ENCODE results near the gene CTXND2.
"Not testable (repeated sequence)": the region's sequence is repeated elsewhere in the genome, so short reads cannot be mapped to it uniquely, and the experiment has no call there.

The CTXND2 gene

DNA sequence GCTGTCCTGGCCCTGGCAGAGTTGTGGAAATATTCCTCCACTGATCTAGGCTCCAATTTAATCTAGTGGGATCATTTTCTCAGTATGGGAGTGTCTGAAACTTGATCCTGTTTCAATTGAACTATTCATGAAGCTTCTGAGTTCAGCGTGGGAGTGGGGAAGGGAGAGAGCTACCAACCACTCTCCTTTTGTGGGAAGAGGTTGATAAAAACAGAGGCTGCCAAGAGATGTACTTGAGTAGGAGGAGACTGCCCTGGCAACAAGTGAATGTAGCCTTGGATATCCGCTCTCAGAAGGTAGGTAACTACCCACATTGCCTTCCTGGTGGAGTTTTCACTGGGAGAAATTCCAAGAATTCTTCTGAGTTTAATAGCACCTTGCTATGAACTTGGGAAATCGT, at the start of gene CTXND2:
TSS of gene CTXND2 (plus strand) at position 119 of the 400 bp plus-strand sequence. CDS start 25,179 bp downstream, outside the sequence.
- no peak for DNase-seq (ENCODE audit: low read depth in 1 of 2, low spot score in 1 of 2)

DNA sequence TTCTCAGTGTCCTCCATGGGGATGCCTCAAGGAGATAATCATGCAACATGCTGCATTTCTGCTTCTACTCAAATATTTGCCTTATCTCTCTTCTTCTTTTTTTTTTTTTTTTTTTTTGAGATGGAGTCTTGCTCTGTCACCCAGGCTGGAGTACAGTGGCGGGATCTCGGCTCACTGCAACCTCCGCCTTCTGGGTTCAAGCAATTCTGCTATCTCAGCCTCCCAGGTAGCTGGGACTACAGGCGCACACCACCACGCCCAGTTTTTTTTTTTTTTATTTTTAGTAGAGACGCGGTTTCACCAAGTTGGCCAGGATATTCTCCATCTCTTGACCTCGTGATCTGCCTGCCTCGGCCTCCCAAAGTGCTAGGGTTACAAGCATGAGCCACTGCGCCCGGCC, 46.1 kb upstream of the CTXND2 start:
- not testable (repeated sequence) for DNase-seq (ENCODE audit: low read depth in 1 of 2, low spot score in 1 of 2)

DNA sequence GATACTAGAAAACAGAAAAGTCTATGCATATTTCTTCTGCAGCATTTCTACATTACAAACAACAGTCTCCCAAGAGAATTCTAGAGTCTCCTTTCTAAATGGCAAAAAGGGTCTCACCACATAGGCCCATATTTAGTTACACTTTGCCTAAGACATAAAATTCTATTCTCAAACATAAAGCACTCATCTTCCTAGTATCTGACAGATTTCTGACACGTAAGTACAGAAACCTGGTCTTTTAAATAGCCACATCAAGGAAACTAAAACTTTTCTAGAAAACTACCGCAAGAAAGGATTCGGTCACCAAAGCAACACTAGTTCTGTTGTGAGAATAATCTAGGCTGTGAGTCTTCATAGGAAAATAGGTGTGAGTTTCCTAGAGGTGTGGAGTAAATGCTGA, 45.3 kb upstream of the CTXND2 start:
- peak in 1 of 2 donors; percentile 6 for DNase-seq (ENCODE audit: low read depth in 1 of 2, low spot score in 1 of 2)

- DNase-seq (ENCODE audit: low read depth in 1 of 2, low spot score in 1 of 2) = no peak
These were observed 44.6 kb upstream of the CTXND2 start for GRCh38 chr1:150842343-150842742.

DNA sequence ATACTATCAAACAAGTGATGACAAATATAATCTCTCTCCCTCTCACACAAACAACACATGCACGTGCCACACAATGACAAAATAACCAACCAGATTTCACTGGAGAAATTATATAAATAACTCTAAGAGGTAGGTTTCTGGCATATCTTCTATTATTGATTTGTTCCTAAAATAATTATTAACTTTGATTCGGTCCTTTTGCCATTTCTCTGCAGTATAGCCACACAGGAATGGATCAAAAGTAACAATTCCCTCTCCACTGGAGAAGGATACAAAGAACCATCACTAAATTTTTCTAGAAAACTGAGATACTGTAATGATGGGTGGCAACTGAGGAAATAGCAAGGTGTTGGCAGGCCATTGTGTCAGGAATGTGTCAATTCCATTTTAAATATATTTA, 44.0 kb upstream of the CTXND2 start:
- DNase-seq (ENCODE audit: low read depth in 1 of 2, low spot score in 1 of 2) = no peak

DNA sequence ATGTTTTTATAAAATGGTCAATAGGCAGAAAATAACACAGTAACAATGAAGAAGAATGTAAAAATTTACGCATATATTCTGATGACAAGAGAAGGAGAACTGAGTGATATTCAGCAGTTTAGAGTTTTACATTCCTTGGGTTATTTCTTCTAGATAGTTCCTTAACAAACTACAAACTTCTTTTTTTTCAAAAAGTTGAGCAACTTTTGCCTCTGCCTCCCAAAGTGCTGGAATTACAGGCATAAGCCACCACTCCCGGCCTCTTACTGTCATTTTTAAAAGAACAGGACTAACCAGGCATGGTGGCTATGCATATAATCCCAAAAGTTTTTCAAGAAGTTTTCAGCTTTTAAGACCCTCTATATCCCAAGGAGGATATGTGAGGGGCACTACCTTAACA, 43.5 kb upstream of the CTXND2 start:
- no peak for DNase-seq (ENCODE audit: low read depth in 1 of 2, low spot score in 1 of 2)

DNA sequence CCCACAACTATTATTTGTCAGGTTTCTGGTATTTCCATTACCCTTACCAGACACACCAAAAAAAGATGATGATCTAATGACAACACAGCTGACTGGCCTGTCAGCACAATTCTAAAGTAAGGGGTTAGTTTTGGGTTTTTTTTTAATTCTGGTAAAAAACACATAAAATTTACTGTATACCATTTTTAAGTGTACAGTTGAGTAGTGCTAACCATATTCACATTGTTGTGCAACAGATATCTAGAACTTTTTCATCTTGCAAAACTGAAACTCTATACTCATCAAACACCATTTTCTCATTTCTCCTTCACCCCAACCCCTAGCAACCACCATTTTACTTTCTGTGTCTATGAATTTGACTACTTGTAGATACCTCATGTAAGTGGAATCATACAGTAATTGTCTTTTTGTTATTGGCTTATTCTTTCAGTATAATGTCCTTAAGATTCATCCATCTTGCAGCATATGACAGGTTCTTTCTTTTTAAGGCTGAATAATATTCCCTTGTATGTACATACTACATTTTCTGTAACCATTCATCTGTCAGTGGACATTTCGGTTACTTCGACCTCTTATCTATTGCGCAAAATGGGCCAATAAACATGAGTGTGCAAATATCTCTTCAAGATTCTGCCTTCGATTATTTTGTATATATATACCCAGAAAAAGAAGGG, 40.3 kb upstream of the CTXND2 start:
- no peak for DNase-seq (ENCODE audit: low read depth in 1 of 2, low spot score in 1 of 2)

DNA sequence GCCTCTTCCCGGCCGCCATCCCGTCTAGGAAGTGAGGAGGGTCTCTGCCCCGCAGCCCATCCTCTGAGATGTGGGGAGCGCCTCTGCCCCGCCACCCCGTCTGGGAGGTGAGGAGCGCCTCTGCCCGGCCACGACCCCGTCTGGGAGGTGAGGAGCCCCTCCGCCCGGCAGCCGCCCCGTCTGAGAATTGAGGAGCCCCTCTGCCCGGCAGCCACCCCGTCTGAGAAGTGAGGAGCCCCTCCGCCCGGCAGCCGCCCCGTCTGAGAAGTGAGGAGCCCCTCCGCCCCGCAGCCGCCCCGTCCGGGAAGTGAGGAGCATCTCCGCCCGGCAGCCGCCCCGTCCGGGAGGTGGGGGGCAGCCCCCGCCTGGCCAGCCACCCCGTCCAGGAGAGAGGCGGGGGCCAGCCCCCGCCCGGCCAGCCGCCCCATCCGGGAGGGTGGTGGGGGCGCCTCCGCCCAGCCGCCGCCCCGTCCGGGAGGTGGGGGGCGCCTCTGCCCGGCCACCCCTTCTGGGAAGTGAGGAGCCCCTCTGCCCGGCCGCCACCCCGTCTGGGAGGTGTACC, 36.1 kb upstream of the CTXND2 start:
- DNase-seq (ENCODE audit: low read depth in 1 of 2, low spot score in 1 of 2) = not testable (repeated sequence)

DNA sequence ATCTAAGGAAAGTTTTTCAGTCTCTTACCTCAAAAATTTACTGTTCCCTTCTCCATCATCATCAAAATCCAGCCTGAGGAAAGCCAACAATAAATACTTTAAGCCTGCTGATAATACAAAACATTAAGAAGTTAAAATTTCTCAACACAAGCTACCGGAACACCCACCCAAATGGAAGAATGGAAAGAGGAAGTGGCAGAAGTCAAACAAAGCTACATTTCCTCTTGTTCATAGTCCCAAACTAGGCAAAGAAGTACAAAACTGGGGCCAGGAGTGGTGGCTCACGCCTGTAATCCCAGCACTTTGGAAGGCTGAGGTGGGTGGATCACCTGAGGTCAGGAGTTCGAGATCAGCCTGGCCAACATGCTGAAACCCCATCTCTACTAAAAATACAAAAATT, 34.2 kb upstream of the CTXND2 start:
- DNase-seq (ENCODE audit: low read depth in 1 of 2, low spot score in 1 of 2) = not testable (repeated sequence)

GRCh38 chr1:150863724-150864123, 23.2 kb upstream of the CTXND2 start:
- DNase-seq (ENCODE audit: low read depth in 1 of 2, low spot score in 1 of 2) = no peak

DNA sequence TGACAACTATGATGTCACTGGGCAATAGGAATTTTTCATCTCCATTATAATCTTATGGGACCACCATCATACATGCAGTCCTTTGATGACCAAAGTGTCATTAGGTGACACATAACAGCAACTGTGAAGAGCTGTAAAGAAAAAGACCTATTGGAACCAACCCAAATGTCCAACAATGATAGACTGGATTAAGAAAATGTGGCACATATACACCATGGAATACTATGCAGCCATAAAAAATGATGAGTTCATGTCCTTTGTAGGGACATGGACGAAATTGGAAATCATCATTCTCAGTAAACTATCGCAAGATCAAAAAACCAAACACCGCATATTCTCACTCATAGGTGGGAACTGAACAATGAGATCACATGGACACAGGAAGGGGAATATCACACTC, 22.7 kb upstream of the CTXND2 start:
- not testable (repeated sequence) for DNase-seq (ENCODE audit: low read depth in 1 of 2, low spot score in 1 of 2)

DNA sequence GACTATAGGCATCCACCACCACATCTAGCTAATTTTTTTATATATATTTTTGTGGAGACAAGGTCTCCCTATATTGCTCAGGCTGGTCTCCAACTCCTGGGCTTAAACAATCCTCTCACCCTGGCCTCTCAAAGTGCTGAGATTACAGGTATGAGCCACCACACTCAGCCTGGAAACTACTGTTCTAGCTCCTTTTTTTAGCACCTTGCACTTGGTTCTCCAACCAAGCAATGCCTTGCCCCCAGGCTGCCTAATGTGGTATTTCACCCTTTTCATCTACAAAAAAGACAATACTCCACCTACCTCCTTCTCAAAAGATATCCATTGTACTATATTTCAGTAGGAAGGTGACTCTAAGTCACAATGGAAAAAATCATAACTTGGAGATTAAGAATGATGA, 17.3 kb upstream of the CTXND2 start:
- DNase-seq (ENCODE audit: low read depth in 1 of 2, low spot score in 1 of 2) = no peak

GRCh38 chr1:150872572-150872971, 14.4 kb upstream of the CTXND2 start:
- no peak for DNase-seq (ENCODE audit: low read depth in 1 of 2, low spot score in 1 of 2)

DNA sequence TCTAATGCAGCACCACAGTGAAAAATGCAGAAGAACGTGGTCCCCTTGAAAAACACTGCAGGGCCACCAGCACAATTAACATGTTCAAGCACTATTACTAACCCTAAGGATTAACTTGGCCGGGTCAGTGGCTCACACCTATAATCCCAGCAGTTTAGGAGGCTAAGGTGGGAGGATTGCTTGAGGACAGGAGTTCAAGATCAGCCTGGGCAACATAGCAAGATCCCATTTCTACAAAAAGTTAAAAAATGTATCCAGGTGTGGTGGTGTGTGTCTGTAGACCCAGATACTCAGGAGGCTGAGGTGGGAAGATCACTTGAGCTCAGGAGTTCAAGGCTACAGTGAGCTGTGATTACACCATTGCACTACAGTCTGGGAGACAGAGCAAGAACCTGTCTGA, 13.4 kb upstream of the CTXND2 start:
- DNase-seq (ENCODE audit: low read depth in 1 of 2, low spot score in 1 of 2) = no peak

GRCh38 chr1:150874455-150875196, 12.3 kb upstream of the CTXND2 start:
- DNase-seq (ENCODE audit: low read depth in 1 of 2, low spot score in 1 of 2) = no peak

DNA sequence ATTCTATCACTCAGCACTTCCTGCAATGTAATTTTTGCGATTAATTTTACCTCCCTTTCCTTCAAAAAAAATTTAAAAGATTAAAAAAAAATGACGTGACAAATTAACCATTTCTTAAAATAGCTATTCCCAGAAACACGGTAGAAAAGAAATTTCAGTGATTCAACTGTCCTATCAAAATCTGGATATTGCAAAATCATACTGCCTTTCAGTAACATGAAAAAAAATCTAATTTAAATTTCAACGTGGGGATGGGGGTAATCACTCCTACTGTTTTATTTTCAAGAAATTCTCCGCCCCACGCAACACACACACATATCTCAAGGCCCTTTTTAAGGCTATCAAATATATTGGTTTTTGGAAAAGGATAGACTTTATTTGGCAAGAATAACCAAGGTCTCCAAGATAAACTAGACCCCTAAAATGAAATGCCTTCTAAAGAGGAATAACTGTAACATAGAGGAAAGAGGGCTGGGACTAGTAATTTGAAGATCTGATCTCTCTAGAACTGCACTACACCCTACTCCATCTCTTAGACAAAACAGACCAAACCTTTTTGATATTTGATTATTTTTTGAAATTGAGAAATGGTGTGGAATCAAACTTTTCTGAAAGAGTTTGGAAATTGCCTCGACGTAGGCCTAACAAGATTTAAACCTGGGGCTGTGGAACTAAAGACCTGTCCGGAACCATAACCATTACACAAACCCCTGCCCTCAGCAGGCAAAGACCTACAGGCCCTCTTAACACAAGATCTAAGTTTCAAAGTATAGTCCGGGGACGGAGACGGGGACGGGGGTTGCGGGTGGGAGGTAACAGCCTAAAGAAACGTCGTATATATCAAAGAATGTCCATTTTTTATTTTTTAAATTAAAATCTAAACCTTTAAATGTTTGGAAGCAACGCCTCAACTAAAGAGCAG, 11.5 kb upstream of the CTXND2 start:
- DNase-seq (ENCODE audit: low read depth in 1 of 2, low spot score in 1 of 2) = no peak

- no peak for DNase-seq (ENCODE audit: low read depth in 1 of 2, low spot score in 1 of 2)
These were observed 10.8 kb upstream of the CTXND2 start for GRCh38 chr1:150876119-150876454.

GRCh38 chr1:150878931-150879330, 8.0 kb upstream of the CTXND2 start:
- DNase-seq (ENCODE audit: low read depth in 1 of 2, low spot score in 1 of 2) = not testable (repeated sequence)

- DNase-seq (ENCODE audit: low read depth in 1 of 2, low spot score in 1 of 2) = no peak
These were observed 5.4 kb upstream of the CTXND2 start for GRCh38 chr1:150881331-150882070.

DNA sequence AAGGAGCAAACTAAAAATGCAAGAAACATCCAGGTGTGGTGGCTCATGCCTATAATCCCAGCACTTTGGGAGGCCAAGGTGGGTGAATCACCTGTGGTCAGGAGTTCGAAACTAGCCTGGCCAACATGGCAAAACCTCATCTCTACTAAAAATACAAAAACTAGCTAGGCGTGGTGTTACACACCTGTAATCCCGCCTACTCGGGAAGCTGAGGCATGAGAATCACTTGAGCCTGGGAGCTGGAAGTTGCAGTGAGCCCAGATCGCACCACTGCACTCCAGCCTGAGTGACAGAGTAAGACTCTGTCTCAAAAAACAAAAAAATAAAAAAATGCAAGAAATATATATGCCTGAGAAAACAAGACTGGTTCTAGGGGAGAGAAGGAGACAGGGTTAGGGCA, 3.8 kb upstream of the CTXND2 start:
- not testable (repeated sequence) for DNase-seq (ENCODE audit: low read depth in 1 of 2, low spot score in 1 of 2)

DNA sequence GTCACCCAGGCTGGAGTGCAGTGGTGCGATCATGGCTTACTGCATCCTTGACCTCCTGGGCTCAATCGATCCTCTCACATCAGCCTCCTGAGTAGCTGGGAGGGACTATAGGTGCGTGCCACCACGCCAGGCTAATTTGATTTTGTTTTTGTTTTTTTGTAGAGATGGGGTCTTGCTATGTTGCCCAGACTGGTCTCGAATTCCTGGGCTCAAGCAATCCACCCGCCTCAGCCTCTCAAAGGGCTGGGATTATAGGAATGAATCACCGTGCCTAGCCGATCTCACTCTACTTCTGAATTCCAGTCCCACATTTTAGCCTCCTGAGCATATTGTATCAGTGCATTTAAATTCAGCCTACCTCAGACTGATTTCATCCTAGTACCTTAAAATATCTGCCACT, 1.8 kb downstream of the CTXND2 start:
- no peak for DNase-seq (ENCODE audit: low read depth in 1 of 2, low spot score in 1 of 2)
